Ovary (tissue), 3 donors: ENCODE results near the gene BABAM2.

Experiments used
- EP300 ChIP-seq: sonication (generic); formaldehyde crosslinking; IDR thresholded peaks from one replicate; pipeline ENCODE4 v1.6.1; 2017; ENCODE audit warnings: antibody characterized with exemption
- POLR2A ChIP-seq: fragments of 450-650 bp; IDR thresholded peaks from one replicate; pipeline ENCODE4 v1.6.1; 2017; ENCODE audit warnings: antibody characterized with exemption, mild to moderate bottlenecking, moderate library complexity
- TF ChIP-seq, protein P1 (sequence below), 3 donors: fragments of 450-650 bp in 2 of 3; fragments of 200-600 bp in 1 of 3; IDR thresholded peaks; one replicate each; pipeline versions ENCODE4 v1.5.1 to v1.8.0; 2016 to 2022; ENCODE audit warnings: antibody characterized with exemption in 3 of 3, mild to moderate bottlenecking in 1 of 3
- donor health status: DM: no; HTN: no; CAD: no.

GRCh38 chr2:28271231-28271918 is 380.8 kb downstream of the BABAM2 start:
- TF ChIP-seq, protein P1, sequence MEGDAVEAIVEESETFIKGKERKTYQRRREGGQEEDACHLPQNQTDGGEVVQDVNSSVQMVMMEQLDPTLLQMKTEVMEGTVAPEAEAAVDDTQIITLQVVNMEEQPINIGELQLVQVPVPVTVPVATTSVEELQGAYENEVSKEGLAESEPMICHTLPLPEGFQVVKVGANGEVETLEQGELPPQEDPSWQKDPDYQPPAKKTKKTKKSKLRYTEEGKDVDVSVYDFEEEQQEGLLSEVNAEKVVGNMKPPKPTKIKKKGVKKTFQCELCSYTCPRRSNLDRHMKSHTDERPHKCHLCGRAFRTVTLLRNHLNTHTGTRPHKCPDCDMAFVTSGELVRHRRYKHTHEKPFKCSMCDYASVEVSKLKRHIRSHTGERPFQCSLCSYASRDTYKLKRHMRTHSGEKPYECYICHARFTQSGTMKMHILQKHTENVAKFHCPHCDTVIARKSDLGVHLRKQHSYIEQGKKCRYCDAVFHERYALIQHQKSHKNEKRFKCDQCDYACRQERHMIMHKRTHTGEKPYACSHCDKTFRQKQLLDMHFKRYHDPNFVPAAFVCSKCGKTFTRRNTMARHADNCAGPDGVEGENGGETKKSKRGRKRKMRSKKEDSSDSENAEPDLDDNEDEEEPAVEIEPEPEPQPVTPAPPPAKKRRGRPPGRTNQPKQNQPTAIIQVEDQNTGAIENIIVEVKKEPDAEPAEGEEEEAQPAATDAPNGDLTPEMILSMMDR (IDR thresholded peaks at IDR 0.05): no peak
- TF ChIP-seq POLR2A (no peak), EP300 (no peak)
